ENCODE data around the gene YOD1. TPM values are rescaled to one million over a fixed set of nuclear protein-coding genes. Genes with fewer than 3 reads are reported as not detected.
A peak's percentile ranks its signal among the peaks of the same experiment; 100 is the strongest.

YOD1 gene
- total RNA-seq, 2 donors from 2014 or later, result 8.1 to 10.5 TPM

DNA sequence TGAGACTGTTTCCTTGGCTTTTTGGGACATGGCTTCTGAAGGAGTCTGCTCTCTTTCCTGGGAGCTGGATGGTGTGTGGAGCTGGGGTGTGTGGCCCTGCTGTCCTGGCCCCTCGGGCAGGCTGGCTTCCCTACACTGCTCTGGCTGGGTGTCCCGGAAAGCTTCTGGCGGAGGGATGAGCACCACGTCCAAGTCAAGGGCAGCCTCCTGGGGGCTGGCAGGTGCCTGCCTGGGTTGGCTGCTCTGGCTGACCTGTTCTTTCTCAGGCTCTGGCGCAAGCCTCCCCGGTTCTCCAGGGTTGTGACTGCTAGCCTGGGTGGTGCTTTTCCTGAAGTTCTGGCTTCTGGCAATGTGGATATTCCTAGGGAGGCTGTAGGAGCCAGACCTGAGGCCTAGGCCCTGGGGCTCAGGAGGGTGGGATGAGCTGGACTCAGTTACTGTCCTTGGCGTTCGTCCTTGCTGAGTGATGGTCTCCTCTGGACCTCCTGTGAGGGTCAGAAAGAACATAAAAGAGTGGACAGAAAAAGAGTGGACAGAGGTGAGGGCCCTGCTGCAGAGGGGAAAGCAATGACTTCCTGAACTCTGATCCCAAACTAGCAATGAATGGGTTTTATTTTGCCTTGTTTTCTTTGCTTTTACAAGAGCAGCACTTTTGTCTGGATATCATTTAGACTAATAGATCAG, 27.9 kb downstream of the YOD1 start:
- peaks cover 6 to 10% of the 10 kb centered on the region in 2 donors for H3K27me3 Mint-ChIP-seq
- H3K36me3 Mint-ChIP-seq, result no peaks in the 10 kb centered on the region
- H3K4me3 Mint-ChIP-seq, result no peak overlapping the region
- no peak overlapping the region for H3K27ac Mint-ChIP-seq
- ATAC-seq (peak in 1 of 2 donors; percentile 51), DNase-seq (ENCODE audit: low spot score) (no peak)
- no peaks in the 10 kb centered on the region for H3K4me1 Mint-ChIP-seq (ENCODE audit: low read depth in 2 of 2)
- H3K9me3 Mint-ChIP-seq, result no peaks in the 10 kb centered on the region

DNA sequence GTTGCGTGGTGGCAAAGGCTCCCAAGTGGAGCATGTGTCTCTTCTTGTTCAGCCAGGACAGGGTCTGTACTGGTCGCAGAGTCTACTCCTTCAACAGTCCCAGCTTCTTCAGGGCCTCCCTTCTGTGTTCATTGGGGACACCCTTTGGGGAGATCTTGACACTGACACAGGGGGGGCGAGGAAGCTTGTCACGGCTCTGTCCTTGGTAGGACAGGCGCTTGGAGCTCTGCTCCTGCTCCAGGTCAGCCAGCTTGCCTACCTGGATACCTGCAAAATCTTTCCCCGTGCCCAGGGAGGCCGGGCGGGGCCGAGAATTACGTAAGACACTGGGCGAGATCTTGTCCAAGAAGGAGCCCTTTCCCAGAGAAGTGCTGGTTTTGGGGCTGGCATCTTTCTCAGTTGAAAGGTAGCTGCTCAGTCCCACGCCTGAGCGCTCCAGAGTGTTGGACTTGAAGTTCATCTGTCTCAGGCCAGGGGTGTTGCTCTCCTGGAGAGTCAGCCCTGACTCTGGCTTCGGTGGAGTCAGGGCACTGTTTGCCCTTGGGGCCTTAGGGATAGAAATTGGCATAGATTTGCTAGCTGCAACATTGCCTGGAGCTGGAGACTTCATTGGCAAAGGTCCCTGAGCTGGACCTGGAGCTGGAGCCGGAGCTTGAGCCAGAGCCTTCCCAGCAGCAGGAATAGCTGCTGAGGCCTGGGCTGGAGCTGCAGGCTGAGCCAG, 29.0 kb downstream of the YOD1 start:
- H3K9me3 Mint-ChIP-seq, result no peaks in the 10 kb centered on the region
- H3K36me3 Mint-ChIP-seq, result no peaks in the 10 kb centered on the region
- DNase-seq (ENCODE audit: low spot score), result no peak
- H3K27ac Mint-ChIP-seq, result no peak overlapping the region
- H3K27me3 Mint-ChIP-seq, result peaks cover 10 to 15% of the 10 kb centered on the region in 2 donors
- no peaks in the 10 kb centered on the region for H3K4me1 Mint-ChIP-seq (ENCODE audit: low read depth in 2 of 2)
- peak in 1 of 2 donors; percentile 10 for ATAC-seq
- H3K4me3 Mint-ChIP-seq, result no peak overlapping the region

DNA sequence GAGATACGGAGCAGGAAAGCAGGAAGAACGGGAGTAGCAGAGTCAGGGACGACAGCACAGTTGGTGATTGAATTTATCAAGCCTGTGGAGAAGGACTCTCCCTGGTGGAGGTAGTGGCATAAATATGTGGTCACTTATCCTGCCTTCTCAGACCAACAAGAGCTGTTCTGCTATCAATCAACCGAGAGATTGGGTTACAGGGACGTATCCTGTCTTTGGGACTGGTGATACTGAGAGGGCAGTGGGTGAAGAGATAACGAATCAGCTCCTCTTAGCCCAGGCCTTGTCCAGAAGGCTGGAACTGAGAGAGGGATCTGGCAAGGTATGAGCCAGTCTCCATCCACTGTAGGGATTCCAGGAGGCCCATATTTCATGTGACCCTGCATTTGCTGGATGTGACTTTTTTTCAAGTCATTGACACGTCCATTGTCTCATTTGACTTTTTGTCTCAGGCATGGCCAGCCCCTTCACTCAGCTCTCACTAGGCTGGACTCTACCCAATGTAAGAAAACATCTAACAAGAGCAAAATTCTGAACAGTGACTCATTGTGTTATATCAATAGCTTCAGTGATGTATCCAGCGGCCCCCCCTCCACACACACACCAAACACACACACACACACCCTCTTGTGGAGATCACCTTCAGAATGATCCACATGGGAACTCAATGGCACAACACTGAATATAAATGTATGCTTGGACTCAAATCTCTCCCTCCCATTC, 29.7 kb downstream of the YOD1 start:
- H3K36me3 Mint-ChIP-seq, result no peaks in the 10 kb centered on the region
- no peak for ATAC-seq
- no peaks in the 10 kb centered on the region for H3K4me1 Mint-ChIP-seq (ENCODE audit: low read depth in 2 of 2)
- no peak overlapping the region for H3K27ac Mint-ChIP-seq
- H3K27me3 Mint-ChIP-seq, result peaks cover 10 to 16% of the 10 kb centered on the region in 2 donors
- DNase-seq (ENCODE audit: low spot score), result no peak
- H3K4me3 Mint-ChIP-seq, result no peak overlapping the region
- no peaks in the 10 kb centered on the region for H3K9me3 Mint-ChIP-seq

DNA sequence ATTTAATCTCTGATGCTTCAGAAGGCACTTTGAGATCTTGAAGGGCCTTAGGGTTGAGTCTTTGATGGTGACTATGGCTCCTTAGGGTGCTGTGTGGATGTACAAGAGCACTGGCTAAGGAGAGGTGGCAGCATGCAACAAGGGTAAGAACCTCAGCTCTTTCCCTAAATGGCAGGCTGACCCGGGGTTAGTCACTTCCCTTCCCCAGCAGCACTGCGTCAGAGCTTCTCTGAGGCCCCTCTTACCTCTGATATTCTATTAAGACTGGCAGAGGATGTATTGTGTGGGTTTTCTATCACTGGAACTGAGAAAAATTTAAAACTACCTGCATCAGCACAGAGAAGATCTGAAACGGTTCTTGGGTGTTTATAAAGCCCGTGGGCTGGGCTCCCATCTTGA, 30.3 kb downstream of the YOD1 start:
- Mint-ChIP-seq H3K4me3 (no peak overlapping the region), H3K9me3 (no peaks in the 10 kb centered on the region), H3K36me3 (no peaks in the 10 kb centered on the region), H3K4me1 (ENCODE audit: low read depth in 2 of 2) (no peaks in the 10 kb centered on the region), H3K27me3 (peaks cover 15 to 22% of the 10 kb centered on the region in 2 donors), H3K27ac (no peak overlapping the region)
- DNase-seq (ENCODE audit: low spot score) (no peak), ATAC-seq (no peak)

DNA sequence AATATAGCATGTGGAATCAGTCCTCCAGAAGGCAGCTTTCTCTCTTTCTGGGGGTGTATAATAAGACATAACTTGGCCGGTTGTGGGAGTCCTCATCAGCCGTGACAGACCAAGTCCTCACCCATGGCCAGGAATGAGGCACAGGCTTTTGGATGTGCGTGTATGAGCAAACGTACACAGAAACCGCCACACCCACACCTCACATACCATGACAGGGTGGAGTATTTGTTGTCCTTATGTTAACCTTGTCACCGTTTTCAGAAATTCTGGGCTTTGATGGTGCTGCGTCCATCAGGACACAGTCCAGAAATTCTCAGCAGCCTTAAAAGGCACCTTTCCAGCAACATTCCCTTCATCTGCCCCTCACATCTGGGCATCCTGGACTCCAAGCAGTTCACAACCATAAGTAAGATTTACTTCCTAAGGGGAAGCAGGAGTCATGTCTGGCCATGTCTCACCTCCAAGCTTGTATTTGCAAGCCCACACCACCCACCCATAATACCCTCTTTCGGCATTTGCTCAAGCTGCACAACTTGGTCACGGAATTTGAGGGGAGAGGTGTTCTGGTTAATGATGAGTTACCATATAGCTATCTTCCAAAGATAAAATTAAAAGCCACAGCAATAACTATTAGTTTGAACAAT, 30.8 kb downstream of the YOD1 start:
- H3K4me3 Mint-ChIP-seq, result no peak overlapping the region
- DNase-seq (ENCODE audit: low spot score) (no peak), ATAC-seq (no peak)
- no peaks in the 10 kb centered on the region for H3K36me3 Mint-ChIP-seq
- H3K27me3 Mint-ChIP-seq, result peaks cover 17 to 23% of the 10 kb centered on the region in 2 donors
- H3K27ac Mint-ChIP-seq, result no peak overlapping the region
- no peaks in the 10 kb centered on the region for H3K4me1 Mint-ChIP-seq (ENCODE audit: low read depth in 2 of 2)
- no peaks in the 10 kb centered on the region for H3K9me3 Mint-ChIP-seq

DNA sequence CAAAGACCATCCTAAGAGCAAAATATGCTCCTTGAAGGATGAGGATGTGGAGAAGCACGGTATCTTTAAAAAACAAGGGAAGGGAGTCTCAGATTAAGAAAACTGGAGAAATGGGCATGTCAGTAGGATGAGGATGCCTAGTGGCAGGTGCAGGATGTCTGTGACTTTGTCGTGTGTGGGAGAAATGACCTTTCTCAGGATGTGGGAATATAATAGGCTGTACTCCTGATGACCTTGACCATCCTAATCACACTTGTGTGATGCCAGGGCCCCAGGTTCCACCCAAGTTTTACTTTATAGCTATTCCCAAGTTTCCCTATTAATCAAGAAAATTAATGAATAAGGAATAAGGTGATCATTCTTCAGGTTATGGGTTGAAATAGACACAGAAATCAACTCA, 31.3 kb downstream of the YOD1 start:
- no peaks in the 10 kb centered on the region for H3K4me1 Mint-ChIP-seq (ENCODE audit: low read depth in 2 of 2)
- peaks cover 22 to 28% of the 10 kb centered on the region in 2 donors for H3K27me3 Mint-ChIP-seq
- no peak for DNase-seq (ENCODE audit: low spot score)
- no peaks in the 10 kb centered on the region for H3K36me3 Mint-ChIP-seq
- H3K4me3 Mint-ChIP-seq, result no peak overlapping the region
- no peak overlapping the region for H3K27ac Mint-ChIP-seq
- no peak for ATAC-seq
- no peaks in the 10 kb centered on the region for H3K9me3 Mint-ChIP-seq

DNA sequence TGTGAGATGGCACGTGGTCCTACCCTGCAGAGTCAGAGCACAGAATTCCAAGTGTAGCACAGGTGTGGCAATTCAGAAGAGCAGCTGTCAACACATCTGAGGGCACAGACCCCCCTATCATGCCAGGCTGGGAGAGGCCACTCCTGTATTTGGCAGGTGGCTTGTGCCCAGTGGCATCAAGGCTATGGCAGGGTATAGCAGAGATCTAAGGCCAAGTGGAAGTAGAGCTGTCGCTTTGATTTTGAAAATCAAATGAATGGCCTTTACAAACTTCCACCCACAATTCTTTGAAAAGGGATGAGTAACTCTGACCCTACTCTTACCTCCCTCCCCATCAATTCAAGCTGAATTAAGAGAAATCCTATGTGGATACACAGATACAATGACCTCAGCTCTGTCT, 31.8 kb downstream of the YOD1 start:
- no peak overlapping the region for H3K4me3 Mint-ChIP-seq
- no peaks in the 10 kb centered on the region for H3K36me3 Mint-ChIP-seq
- no peak overlapping the region for H3K27ac Mint-ChIP-seq
- DNase-seq (ENCODE audit: low spot score), result no peak
- H3K4me1 Mint-ChIP-seq (ENCODE audit: low read depth in 2 of 2), result no peaks in the 10 kb centered on the region
- no peak for ATAC-seq
- H3K9me3 Mint-ChIP-seq, result no peaks in the 10 kb centered on the region
- H3K27me3 Mint-ChIP-seq, result peaks cover 24 to 33% of the 10 kb centered on the region in 2 donors

DNA sequence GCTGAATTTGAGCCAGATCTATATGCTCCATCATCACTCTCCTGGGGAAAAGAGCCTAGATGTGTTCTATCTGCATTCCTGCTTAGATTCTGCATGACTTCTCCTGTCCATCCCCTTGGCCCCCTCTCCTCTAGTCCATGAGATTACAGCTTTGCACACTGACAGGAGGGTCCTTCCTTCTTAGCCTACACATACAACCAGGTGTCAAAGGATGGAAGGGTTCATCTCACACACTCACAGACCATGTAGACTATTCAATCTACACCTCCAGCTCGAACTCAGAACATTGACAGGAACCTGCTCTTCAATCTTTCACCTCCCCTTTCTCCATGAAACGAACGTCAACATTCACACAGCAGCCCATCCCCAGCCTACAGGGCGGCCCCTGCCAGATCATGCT, 32.3 kb downstream of the YOD1 start:
- Mint-ChIP-seq H3K27me3 (peaks cover 24 to 38% of the 10 kb centered on the region in 2 donors), H3K27ac (no peak overlapping the region), H3K4me3 (no peak overlapping the region), H3K4me1 (ENCODE audit: low read depth in 2 of 2) (no peaks in the 10 kb centered on the region), H3K36me3 (no peaks in the 10 kb centered on the region), H3K9me3 (no peaks in the 10 kb centered on the region)
- ATAC-seq (no peak), DNase-seq (ENCODE audit: low spot score) (no peak)

DNA sequence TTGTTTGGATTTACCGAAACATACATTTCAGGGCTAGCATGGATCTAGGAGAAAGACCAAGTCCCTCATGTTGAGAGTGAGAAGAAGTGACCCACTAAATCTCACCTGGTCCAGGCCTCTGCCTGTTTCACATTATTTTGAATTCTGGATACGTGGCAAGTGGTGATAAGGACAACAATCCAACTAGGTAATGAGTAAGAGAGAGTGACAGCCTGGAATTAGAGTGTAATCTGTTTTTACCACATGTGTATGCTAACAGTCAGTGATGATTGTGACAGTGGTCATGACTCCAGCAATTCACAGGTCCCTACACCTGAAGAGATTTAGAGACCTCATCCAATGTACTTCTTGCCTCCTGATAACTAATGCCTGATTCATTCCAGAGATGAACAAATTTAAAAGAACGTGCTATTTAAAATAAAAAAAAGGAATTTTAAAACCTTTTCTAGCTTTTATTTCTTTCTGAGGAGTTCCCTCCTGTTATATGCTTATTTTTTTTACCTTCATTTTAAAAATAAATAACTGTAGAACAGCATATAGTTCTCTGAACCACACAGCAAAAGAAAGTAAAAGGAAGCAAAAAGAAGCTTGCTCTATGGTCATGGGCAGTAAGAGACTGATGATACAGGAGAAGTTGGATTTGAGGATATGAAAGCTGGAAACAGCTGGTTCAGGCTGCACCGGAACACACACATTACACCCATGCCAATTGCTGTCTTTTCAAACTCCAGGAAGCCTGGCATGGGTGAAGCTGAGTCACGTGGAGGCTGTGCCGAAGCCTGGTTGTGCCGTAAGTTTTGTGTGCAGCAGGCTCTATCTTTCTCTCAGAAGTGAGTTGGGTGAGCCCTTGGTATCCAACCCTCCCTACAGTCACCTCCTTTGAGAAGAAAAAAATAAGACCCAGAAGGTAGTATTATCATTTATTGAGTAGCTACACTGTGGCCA, 33.1 kb downstream of the YOD1 start:
- no peak overlapping the region for H3K27ac Mint-ChIP-seq
- ATAC-seq (no peak), DNase-seq (ENCODE audit: low spot score) (no peak)
- H3K4me1 Mint-ChIP-seq (ENCODE audit: low read depth in 2 of 2), result no peaks in the 10 kb centered on the region
- no peak overlapping the region for H3K4me3 Mint-ChIP-seq
- peaks cover 30 to 45% of the 10 kb centered on the region in 2 donors for H3K27me3 Mint-ChIP-seq
- H3K9me3 Mint-ChIP-seq, result no peaks in the 10 kb centered on the region
- H3K36me3 Mint-ChIP-seq, result no peaks in the 10 kb centered on the region

DNA sequence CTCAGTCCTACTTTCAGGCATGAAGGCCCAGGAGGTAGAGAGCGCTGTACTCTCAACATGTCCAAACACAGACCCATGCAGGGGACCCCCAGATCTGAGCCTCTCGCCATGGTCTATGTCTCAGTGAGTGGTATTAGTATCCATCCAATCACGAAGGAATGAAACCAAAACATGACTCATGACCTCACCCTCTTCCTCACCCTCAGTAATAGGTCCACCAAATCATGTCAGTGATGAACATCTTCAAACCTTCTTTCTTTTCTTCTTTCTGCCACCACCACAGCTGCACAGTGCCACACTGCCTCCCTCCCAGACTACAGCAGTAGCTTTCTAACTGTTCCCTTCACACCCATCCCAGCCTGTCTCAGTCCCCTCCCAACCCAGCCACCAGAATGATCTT, 35.2 kb downstream of the YOD1 start:
- no peak for DNase-seq (ENCODE audit: low spot score)

DNA sequence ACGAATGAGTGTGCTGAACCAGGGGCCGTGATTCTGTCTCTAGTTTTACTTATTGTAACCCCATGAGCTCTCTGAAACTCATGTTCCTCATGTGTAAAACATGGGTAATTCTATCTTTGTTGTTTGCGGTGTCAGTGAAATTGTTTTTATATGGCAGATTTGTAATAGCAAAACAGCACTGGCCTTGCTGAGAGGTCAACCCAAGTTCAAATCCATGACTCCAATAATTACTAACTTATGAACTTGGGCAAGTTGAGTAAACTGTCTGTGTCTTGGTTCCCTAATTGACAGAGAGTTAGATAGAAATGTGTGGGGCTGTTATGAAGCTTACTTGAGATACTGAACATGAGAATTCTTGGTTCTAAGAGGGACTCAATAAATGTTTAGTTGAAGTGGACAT, 36.3 kb downstream of the YOD1 start:
- no peak for DNase-seq (ENCODE audit: low spot score)
- H3K4me3 Mint-ChIP-seq, result no peak overlapping the region
- ATAC-seq, result no peak
- no peaks in the 10 kb centered on the region for H3K36me3 Mint-ChIP-seq
- H3K27me3 Mint-ChIP-seq, result peaks cover 44 to 59% of the 10 kb centered on the region in 2 donors
- H3K27ac Mint-ChIP-seq, result no peak overlapping the region
- H3K4me1 Mint-ChIP-seq (ENCODE audit: low read depth in 2 of 2), result no peaks in the 10 kb centered on the region
- H3K9me3 Mint-ChIP-seq, result no peaks in the 10 kb centered on the region

More for the DNA sequence above, 35.2 kb downstream of the YOD1 start:
- Mint-ChIP-seq H3K4me3 (no peak overlapping the region), H3K4me1 (ENCODE audit: low read depth in 2 of 2) (no peaks in the 10 kb centered on the region), H3K9me3 (no peaks in the 10 kb centered on the region), H3K27ac (no peak overlapping the region), H3K36me3 (no peaks in the 10 kb centered on the region), H3K27me3 (peaks cover 43 to 61% of the 10 kb centered on the region in 2 donors)
- ATAC-seq, result peak; percentile 11 to 18

DNA sequence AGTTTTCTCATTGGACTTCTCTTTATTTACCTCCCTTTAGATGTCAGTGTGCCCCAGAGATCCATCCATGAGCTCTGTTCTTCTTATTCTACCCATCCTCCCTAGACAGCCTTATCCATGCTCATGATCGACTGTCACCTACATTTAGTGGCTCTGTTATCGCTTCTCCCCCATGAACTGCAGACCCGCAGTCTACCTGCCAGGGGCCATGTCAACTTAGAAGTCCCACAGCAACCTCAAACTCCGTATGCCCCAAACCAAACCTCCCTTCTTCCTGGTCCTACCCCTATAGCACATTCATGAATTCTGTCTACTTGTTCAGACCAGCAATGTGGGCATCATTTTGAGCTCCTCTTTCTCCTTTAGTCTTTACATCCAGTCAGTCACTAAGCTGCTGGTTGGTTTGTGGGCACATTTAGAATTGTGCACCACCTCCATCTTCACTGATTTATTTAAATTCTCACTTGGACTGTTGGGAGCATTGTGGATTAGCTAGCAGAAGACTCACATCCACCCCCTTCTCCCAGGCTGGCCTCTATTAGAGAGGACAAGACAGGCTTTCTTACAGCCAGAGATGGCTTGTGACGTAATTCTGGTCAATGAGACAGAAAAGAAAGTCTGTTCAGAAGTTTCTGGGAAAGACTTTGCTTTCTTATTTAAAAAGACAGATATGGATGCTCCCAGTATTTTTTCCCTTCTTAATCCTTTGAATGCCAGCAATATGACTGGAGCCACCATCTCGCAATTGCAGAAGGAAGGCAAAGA, 37.5 kb downstream of the YOD1 start:
- Mint-ChIP-seq H3K4me1 (ENCODE audit: low read depth in 2 of 2) (no peaks in the 10 kb centered on the region), H3K27me3 (peaks cover 37 to 59% of the 10 kb centered on the region in 2 donors), H3K27ac (no peak overlapping the region), H3K9me3 (no peaks in the 10 kb centered on the region), H3K36me3 (no peaks in the 10 kb centered on the region), H3K4me3 (no peak overlapping the region)
- no peak for DNase-seq (ENCODE audit: low spot score)
- ATAC-seq, result no peak

Data from natural killer cell treated with Interleukin-12 subunit alpha and Interleukin-12 subunit beta and Interleukin-15 and Interleukin-18, amount 100 ng/mL, for 72 hours (primary cell).